ENCODE data around the gene OR51B5.
A peak's percentile ranks its signal among the peaks of the same experiment; 100 is the strongest.
"Not testable (repeated sequence)": the region's sequence is repeated elsewhere in the genome, so short reads cannot be mapped to it uniquely, and the experiment has no call there.

The OR51B5 gene, protein sequence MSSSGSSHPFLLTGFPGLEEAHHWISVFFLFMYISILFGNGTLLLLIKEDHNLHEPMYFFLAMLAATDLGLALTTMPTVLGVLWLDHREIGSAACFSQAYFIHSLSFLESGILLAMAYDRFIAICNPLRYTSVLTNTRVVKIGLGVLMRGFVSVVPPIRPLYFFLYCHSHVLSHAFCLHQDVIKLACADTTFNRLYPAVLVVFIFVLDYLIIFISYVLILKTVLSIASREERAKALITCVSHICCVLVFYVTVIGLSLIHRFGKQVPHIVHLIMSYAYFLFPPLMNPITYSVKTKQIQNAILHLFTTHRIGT

DNA sequence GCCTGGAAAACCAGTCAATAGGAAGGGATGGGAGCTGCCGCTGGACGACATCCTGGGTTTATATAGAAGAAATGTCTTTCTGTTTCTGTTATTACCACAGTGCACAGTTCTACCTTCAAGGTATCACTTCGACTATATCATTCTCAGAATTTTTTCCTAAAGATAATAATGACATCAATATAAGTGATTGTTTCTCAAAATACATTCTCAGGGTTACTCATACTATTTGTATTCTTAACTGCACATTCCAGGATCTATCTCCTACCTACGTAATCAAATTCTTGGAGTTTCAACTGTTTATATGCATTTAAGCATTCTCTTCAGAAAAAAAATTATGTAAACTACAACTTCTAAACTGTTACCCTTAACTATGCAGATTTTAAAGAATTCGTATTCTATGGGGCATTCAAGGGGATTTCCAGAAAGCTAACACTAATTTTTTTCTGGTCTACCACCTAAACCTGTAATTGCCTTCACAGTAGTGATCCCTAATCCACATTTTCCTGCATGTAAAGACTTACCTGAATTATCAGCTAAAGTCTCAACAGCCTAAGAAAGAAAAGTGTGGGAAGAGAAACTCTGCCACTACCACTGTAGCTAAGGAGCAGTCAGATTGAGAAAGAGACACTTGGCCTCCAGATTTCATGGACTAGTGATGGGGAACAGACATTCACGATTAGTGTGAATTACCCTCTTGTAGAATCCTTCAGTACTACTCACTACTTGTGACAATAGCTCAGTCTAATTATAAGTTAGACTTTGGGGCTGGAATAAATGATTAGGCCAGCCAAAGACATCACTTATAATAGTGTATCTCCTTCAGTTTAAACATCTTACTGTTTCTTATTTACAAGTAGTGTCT is at the start of gene OR51B5:
Gene OR51B5 (minus strand): TSS at position 51 of the 862 bp plus-strand sequence. CDS start 0 bp downstream, at position 51.
- DNase-seq: no peak

DNA sequence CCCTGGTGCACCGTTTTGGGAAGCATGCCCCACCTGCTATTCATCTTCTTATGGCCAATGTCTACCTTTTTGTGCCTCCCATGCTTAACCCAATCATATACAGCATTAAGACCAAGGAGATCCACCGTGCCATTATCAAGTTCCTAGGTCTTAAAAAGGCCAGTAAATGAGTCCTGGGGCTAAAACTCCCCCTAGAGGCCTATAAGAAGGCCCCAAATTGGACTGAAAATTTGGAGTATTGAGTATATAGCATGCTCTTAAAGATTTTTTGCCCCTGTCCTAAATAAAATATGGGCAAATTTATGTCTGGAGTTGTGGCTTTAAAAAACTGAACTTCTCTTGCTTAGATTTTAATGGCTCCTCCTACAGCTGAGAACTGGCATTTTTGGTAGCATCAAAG is 46.9 kb upstream of the OR51B5 start:
- DNase-seq: no peak

DNA sequence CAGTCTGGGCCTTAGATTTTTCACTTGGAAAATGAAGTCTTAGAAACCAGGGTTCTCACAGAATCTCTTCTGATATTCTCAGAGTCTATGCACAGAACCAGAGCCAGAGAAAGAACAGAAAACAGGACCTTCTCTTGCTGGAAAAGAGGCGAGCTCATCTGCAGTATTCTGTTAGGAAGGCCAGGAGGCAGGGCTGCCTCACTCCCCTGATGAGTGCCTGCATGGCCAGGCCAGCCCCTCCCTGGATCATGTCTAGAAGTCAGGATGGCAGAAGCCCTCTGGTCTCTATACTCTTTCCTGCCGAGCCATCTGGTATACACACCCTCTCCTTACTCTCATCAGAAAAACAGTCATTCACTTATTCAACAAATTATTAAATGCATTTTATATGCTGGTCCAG is 41.0 kb upstream of the OR51B5 start:
- DNase-seq: no peak

DNA sequence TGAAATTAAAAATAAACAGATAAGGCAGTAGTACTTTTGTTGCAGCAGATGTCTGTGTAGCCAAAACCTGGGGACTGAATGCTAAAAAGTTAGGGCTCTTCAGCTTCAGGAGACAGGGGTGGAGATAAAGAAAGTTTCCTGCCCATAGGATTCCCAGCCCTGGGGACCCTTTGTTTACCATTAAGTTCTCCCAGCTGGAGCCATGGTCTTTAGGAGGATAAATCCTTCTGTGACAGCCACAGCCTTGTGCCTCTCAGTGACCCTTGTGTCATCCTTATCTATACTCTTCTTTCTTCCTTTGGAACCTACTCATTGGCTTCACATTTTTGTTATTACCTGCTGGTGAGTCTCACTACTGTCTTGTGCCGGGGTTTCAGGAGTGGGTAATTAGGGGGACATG is 40.3 kb upstream of the OR51B5 start, which contains the start of gene OR51M1:
Gene OR51M1 (plus strand): TSS at position 237 of the 400 bp plus-strand sequence. CDS start 5,587 bp downstream, outside the sequence.
- no peak for DNase-seq

DNA sequence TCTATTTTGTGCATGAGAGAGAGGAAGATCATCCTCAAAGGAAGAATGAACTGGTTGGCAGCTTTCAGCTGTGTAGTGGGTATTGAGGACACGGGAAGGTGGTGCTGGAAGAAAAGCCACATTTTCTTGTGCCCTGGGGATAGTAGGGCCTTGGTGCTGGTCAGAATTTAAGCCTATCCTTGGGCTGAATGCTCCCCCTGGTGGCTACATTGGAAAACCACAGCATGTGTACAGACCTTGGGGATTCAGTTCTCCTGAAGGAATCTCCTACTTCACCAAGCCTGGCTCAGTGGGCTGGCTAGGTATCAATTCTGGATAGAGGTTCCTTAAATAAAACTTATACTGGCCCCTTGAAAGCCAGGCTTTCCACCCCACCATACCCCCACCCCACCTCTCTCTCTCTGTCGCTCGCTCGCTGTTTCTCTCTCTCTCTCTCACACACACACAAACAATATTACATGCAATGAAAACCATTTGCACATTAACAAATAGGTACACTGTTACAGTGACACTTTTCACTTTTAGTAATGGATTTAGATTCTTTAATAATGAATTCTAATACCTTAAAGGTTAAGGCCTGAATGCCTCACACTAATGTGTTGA is 37.5 kb upstream of the OR51B5 start:
- peak; percentile 55 for DNase-seq

DNA sequence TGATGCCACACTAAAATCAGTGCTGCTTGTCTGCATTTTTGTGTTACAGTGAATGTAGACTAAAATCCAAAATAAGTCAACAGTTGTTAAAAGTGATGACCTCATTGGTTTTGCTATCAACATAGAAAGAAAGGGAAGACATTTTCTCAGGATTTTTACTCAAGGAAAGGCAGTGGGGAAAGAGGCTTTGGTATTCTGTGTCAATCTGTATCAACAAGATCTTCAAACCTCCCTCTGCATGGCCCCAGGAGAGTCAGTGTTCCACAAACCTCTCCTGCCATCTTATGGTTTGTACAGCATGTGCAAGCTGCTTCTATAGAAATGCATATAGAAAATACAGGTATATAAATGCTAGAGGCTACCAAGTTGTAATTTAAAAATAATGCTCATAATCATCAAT is 26.5 kb upstream of the OR51B5 start:
- no peak for DNase-seq

DNA sequence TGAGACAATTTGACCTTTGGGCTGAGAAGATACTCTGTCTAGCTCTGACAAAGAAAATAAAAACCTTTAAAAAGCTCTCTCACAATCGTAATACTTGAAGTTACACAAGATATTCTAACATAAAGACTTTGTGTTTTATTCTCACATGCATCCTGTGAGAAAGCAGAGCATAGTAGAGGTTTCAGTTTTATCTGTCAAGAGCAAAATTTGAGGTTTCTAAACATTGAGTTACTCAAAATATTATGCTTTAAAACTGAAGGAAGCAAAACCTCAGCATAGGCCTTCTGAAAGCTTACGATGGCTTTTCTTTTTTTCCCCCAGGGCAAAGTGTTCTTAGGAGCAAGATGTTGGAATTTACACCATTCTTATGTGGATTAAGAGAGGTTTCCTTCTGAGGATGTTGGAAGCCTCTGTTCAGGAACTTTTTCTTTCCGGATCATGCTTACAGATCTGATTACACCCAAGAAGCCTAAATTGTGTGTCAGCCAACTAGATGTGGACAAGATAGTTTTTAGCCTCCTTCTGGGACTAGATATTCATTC is 25.2 kb upstream of the OR51B5 start:
- DNase-seq: no peak

DNA sequence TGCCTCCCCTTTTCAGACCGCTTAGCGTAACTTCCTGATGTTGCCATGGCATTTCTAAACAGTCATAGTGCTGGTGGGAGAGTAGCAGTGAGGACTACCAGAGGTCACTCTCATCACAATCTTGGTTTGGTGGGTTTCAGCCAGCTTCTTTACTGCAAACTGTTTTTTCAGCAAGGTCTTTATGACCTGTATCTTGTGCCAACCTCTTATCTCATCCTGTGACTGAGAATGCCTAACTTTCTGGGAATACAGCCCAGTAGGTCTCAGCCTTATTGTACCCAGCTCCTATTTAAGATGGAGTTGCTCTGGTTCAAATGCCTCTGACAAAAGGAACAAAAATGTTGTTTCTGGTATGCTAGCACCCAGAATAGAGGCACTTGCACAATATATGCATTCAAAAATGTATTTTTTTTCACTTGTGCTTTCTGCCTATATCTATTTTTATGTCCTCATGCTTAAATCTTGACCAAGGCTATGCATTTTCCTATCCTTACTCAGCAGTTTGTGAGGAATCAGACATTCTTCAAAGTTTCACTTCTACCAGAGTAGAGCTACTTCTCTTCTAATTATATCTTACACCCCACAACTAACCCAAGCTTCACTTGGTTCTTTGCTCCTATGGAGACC is 24.2 kb upstream of the OR51B5 start:
- DNase-seq: no peak

DNA sequence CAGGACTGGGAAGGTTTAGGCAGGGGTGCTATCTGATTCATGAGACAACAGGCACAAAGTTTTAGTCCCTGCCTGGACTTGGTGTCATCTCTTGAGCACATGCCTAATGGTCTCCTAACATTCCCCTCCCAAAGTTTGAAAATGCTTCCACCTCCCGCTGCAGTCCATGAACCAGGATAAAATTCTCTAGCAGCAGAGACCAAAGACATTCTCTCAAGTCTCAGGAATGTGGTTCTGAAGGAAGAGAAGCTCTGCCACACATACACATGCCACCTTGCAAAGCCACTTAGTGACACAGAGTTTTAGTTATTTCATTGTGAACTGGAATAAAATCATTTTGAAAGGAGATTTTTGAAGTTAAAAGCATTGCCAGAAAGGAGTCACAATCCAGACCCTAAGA is 23.5 kb upstream of the OR51B5 start:
- no peak for DNase-seq

DNA sequence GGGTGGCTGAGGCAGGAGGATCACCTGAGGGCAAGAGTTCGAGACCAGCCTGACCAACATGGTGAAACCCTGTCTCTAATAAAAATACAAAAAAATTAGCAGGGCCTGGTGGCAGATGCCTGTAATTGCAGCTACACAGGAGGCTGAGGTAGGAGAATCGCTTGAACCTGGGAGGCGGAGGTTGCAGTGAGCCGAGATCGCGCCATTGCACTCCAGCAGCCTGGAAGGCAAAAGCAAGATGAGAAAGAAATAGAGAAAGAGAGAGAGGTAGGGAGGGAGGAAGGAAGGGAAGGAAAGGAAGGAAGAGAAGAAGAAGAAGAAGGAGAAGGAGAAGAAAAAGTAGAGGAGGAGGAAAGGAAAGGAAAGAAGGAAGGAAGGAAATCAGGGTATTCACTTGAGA is 23.0 kb upstream of the OR51B5 start:
- not testable (repeated sequence) for DNase-seq

DNA sequence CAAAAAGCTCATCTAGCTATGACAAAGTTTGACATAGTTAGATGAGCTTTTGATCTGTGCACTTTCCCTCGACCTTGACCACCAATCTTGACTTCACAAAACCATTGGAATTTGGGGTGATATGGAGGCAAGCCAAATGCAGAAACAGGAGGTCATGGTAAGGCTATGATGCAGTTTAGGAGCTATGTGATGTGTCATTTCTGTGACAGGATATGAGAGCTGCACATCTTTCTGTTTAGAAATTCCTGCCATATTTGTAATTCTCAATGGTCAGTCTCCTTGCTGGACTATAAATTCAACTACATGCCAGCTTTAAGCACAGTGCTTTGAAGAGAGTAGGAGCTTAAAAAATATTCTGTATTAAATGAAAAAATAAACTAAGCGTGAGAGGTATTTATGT is 20.9 kb upstream of the OR51B5 start:
- DNase-seq: no peak

DNA sequence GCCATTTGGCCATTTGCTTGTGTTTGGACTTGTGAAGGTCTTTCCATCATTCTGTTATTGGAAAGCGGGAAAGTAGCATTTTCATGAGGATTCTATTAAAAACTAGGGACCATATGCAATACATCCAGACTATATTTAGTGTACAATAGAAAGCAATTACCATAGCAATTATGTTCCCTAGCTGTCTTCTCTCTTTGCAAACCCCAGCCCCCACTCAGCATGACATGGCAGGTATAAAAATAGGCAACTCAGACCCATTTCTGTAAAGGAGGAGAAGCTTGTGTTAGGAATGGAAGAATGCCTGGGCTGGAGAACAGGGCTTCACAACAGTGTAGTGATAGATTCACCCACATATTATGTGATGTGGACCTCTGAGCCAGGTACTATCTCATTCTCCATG is 20.4 kb upstream of the OR51B5 start:
- DNase-seq: no peak

DNA sequence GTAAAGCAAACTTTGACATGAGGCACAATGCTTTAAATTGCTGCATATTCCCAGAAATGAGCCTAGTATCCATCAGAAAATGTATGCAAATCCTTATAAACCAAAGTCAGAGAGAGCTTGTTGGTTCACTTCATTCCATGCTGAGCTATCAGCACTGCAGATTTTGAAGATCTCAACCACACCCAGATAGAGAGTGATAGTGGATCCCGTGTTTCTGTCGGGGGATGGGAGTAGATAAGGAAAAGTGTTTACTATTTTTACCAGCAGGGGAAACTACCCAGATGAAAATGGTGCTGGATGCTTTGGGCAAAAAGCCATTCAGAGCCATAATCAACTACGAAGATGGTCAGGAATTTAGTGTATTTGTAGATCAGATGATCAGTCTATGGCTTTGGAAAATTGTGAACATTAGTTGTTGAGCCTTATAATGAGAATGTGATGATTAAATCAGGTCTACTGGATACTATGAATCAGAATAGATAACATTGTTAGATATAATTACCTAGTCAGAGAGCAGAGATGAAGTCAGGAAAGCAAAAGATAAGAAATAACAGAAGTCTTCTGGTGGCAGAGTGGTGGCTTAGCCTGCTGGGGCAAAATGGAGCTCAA is 18.8 kb upstream of the OR51B5 start:
- DNase-seq: no peak

DNA sequence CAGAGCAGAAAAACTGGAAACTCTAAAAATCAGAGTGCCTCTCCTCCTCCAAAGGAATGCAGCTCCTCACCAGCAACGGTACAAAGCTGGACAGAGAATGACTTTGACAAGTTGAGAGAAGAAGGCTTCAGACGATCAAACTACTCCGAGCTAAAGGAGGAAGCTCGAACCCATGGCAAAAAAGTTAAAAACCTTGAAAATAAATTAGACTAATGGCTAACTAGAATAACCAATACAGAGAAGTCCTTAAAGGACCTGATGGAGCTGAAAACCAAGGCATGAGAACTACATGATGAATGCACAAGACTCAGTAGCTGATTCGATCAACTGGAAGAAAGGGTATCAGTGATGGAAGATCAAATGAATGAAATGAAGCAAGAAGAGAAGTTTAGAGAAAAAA is 12.7 kb upstream of the OR51B5 start:
- DNase-seq: not testable (repeated sequence)

DNA sequence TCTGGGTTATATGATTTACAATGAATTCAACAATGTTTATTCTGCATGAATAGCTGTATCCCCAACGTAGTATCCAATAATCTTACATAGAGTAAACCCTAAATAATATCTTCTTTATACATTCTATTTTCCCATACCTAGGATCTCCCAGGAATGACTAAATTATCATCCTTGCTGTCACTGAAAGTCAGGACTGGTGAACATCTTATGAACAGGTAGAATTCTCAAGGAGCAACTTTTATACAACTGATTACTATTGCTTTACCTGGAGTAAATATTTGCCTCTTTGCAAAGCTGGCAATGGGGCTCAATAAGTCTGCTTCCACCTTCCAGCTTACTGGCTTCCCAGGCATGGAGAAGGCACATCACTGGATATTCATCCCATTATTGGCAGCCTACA is 7.9 kb upstream of the OR51B5 start, which contains the start of gene OR51B6:
Gene OR51B6 (plus strand): TSS at position 301 of the 400 bp plus-strand sequence. CDS start 0 bp downstream, at position 301.
- DNase-seq: no peak

DNA sequence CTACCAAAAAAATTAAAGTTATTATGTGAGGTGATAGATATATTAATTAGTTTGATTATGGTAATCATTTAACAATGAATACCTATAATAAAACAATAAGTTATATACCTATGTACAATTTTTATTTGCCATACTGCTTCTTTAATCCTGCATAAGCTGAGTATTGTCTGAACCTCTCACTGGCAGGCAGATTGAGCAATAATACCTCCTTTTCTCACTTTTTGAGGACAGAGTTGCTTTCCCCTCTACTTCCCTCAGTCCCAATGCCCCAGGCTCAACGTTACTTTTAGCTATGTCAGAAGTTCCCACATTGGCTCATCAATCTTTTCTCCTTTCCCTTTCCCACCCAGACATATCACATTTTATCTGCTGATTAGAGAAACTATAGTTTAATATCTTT is 6.2 kb upstream of the OR51B5 start:
- no peak for DNase-seq

DNA sequence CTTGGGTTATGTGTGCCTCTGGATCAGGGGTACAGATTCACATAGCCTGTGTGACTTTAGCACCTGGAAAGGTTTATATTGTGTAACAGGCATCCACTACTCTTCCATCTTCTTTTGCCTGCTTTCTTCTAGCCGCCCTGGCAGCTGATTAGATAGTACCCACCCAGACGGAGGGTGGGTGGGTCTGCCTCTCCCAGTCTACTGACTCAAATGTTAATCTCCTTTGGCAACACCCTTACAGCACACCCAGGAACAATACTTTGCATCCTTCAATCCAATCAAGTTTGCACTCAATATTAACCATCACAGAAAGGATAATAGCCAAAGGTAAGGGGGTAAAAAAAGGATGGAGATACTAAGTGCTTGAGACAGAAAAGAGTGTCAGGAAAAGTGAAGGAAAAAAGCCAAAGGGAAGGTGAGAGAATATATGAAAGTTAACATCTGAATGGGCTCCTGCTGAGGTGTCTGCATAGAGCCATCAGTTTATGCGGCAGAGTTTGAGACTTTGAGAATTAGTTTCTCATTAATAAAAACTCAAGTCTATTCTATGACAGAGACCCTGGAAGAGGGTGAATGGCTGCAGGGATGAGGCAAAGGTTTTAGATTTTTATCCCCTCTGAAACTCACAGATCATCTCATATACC is 5.3 kb upstream of the OR51B5 start:
- no peak for DNase-seq

DNA sequence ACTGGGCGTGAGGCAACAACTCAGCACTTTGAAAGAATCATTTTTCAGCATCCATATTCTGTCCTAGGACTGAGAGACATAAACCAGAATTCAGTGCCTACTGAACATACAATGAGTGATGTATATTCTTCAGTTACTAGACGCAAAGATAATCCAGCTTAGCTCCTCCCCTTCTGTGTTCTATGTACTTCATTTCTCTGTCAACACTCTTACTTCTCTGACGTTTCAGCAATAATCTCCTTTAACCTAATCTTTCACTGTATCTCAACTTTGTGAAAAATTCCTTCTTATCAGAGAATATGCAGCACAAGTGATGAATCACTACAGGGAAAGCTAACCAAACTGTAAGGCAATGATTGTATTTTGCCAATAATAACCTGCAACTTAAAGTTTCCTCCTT is 2.5 kb upstream of the OR51B5 start:
- DNase-seq: no peak

DNA sequence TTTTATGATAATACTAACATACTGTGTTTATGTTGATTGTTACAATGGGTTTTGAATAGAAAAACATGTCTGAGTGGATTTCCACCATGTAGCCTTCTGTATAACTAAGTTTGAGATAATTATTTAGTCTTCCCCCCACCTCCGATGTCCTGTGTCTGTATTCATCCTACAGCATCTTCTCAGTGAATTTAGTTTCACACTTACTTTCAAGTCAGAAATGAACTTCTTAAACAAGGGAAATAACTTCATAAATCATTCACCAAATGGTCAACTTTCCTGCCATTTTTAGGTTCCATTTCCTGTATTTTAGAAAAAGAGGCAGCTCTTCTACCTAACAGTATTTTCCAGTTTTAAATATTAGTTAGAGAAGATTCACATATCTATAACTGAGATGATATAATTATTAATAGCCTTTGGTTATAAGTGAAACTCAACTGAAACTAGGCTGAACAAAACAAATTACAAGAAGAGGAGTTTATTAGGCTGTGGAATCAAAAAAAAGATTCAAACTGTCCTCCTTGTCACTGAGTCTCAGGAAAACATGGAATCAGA is 3.5 kb downstream of the OR51B5 start:
- DNase-seq: no peak

DNA sequence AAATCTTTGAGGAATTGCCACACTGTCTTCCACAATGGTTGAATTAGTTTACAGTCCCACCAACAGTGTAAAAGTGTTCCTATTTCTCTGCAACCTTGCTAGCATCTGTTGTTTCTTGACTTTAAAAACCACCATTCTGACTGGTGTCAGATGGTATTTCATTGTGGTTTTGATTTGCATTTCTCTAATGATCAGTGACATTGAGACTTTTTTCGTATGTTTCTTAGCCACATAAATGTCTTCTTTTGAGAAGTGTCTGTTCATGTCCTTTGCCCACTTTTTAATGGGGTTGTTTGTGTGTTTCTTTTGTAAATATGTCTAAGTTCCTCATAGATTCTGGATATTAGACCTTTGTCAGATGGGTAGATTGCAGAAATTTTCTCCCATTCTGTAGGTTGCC is 6.1 kb downstream of the OR51B5 start:
- not testable (repeated sequence) for DNase-seq

DNA sequence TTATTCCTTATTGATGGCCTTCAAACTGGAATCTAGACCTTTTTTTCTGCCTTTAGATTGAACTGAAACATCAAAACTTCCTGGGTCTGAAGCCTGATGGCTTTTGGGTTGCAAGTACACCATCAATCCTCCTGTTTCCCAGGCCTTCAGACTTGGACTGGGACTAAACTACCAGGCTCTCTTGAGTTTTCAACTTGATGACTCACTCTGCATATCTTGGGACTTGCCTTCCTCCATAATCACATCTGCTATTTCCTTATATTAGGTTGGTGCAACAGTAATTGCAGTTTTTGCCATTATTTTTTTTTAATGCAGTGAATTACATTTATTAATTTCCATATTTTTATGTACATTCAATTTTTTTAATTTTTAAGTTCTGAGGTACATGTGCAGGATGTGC is 7.0 kb downstream of the OR51B5 start:
- no peak for DNase-seq

DNA sequence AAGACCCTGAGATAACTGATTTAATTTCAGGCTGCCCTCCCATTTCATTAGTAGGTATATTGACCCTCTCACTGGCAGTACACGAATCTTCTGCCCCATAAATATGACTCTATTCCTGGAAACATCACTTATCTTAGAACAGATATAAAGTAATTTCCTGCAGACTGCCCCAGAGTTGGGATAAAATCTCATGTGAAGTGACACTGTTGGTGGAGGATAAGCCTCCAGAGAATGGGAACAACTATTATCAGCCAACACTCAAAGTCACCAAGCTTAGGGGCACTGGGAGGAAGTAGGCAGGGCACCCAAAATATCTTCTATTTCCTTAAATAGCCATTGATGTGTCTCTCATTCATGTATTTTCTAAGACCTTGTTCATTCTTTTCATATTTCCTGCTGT is 8.2 kb downstream of the OR51B5 start:
- no peak for DNase-seq
